Nephron progenitor cell (in vitro differentiated cells): Measurements from ENCODE around the gene FOXE1.

Source experiments
- DNase-seq: peaks from one replicate; pipeline ENCODE4 v3.0.0; 2021
- H3K27ac Mint-ChIP-seq: 2 replicates; pipeline ENCODE4 v1.8.0; 2021; ENCODE audit warnings: mild to moderate bottlenecking, moderate library complexity, mixed read lengths
- H3K27me3 Mint-ChIP-seq: 2 replicates; pipeline ENCODE4 v1.8.0; 2021; ENCODE audit warnings: mild to moderate bottlenecking, low read depth, mixed read lengths; ENCODE audit not compliant: poor library complexity
- H3K36me3 Mint-ChIP-seq: 2 replicates; pipeline ENCODE4 v1.8.0; 2021; ENCODE audit warnings: low read depth, mixed read lengths
- H3K4me1 Mint-ChIP-seq: 2 replicates; pipeline ENCODE4 v1.8.0; 2021; ENCODE audit warnings: mixed read lengths
- H3K4me3 Mint-ChIP-seq: 2 replicates; pipeline ENCODE4 v1.8.0; 2021; ENCODE audit warnings: mild to moderate bottlenecking, moderate library complexity, mixed read lengths
- H3K9me3 Mint-ChIP-seq: 2 replicates; pipeline ENCODE4 v1.8.0; 2021; ENCODE audit warnings: mild to moderate bottlenecking, moderate library complexity, mixed read lengths
- CTCF ChIP-seq: fragments of 200-600 bp; sonication (generic); IDR thresholded peaks from 2 replicates; pipeline ENCODE4 v1.5.0; 2021; ENCODE audit warnings: antibody characterized with exemption

Gene FOXE1

GRCh38 chr9:97858393-97858713, 5.3 kb downstream of the FOXE1 start:
- Mint-ChIP-seq H3K4me3 (no peak overlapping the region), H3K27me3 (peaks cover 97% of the 10 kb centered on the region), H3K27ac (no peak overlapping the region), H3K36me3 (no peaks in the 10 kb centered on the region), H3K4me1 (peaks cover 5% of the 10 kb centered on the region), H3K9me3 (no peaks in the 10 kb centered on the region)
- no peak for DNase-seq
- no peak for TF ChIP-seq CTCF

- DNase-seq: no peak
- Mint-ChIP-seq H3K27ac (no peak overlapping the region), H3K27me3 (peaks cover 97% of the 10 kb centered on the region), H3K9me3 (no peaks in the 10 kb centered on the region), H3K4me1 (peaks cover 5% of the 10 kb centered on the region), H3K36me3 (no peaks in the 10 kb centered on the region), H3K4me3 (no peak overlapping the region)
- no peak for TF ChIP-seq CTCF
Measured at GRCh38 chr9:97858826-97859225, 5.8 kb downstream of the FOXE1 start.

- Mint-ChIP-seq H3K27ac (no peak overlapping the region), H3K4me1 (peaks cover 5% of the 10 kb centered on the region), H3K27me3 (peaks cover 98% of the 10 kb centered on the region), H3K36me3 (no peaks in the 10 kb centered on the region), H3K9me3 (peaks cover under 1% of the 10 kb centered on the region), H3K4me3 (no peak overlapping the region)
- TF ChIP-seq CTCF: no peak
- DNase-seq: no peak
Measured at GRCh38 chr9:97859346-97859745, 6.3 kb downstream of the FOXE1 start.

GRCh38 chr9:97860451-97861147, 7.6 kb downstream of the FOXE1 start:
- H3K4me3 Mint-ChIP-seq: no peak overlapping the region
- H3K27me3 Mint-ChIP-seq: peaks cover 100% of the 10 kb centered on the region
- no peak overlapping the region for H3K27ac Mint-ChIP-seq
- H3K36me3 Mint-ChIP-seq: no peaks in the 10 kb centered on the region
- DNase-seq: no peak
- H3K4me1 Mint-ChIP-seq: peaks cover 5% of the 10 kb centered on the region
- peaks cover 12% of the 10 kb centered on the region for H3K9me3 Mint-ChIP-seq
- no peak for TF ChIP-seq CTCF

GRCh38 chr9:97861148-97861475, 8.1 kb downstream of the FOXE1 start:
- Mint-ChIP-seq H3K9me3 (peaks cover 17% of the 10 kb centered on the region), H3K27me3 (peaks cover 100% of the 10 kb centered on the region), H3K36me3 (no peaks in the 10 kb centered on the region), H3K4me1 (peaks cover 5% of the 10 kb centered on the region), H3K4me3 (no peak overlapping the region), H3K27ac (no peak overlapping the region)
- no peak for DNase-seq
- TF ChIP-seq CTCF: no peak

GRCh38 chr9:97863314-97863713, 10.3 kb downstream of the FOXE1 start:
- no peak for TF ChIP-seq CTCF
- DNase-seq: no peak
- no peak overlapping the region for H3K4me3 Mint-ChIP-seq
- H3K27ac Mint-ChIP-seq: no peak overlapping the region
- H3K27me3 Mint-ChIP-seq: peaks cover 91% of the 10 kb centered on the region
- H3K36me3 Mint-ChIP-seq: no peaks in the 10 kb centered on the region
- H3K4me1 Mint-ChIP-seq: no peaks in the 10 kb centered on the region
- peaks cover 29% of the 10 kb centered on the region for H3K9me3 Mint-ChIP-seq
